NB4 (cell line): Measurements from ENCODE around the gene ARHGAP26.

Source experiments
- DNase-seq: peaks from one replicate; pipeline ENCODE4 v3.0.0; 2010; ENCODE audit warnings: low read depth
- H3K4me3 ChIP-seq: one replicate; pipeline ENCODE4 v1.5.1; 2011; ENCODE audit warnings: mild to moderate bottlenecking, low read depth, low read length, moderate library complexity
- CTCF ChIP-seq: IDR thresholded peaks from one replicate; pipeline ENCODE4 v1.5.1; 2012; ENCODE audit warnings: low read depth, low read length
- MAX ChIP-seq: IDR thresholded peaks from 2 replicates; pipeline ENCODE4 v1.6.1; 2011; ENCODE audit warnings: low read depth, low read length
- MYC ChIP-seq: IDR thresholded peaks from 2 replicates; pipeline ENCODE4 v1.6.1; 2011; ENCODE audit warnings: low read depth, low read length
- POLR2A ChIP-seq: IDR thresholded peaks from 2 replicates; pipeline ENCODE4 v1.6.1; 2011; ENCODE audit warnings: mild to moderate bottlenecking; ENCODE audit not compliant: insufficient read length; ENCODE audit errors: extremely low read depth

The ARHGAP26 gene

GRCh38 chr5:143275512-143276363 is 505.6 kb downstream of the ARHGAP26 start:
- peak; percentile 30 for DNase-seq
- no peak overlapping the region for H3K4me3 ChIP-seq
- TF ChIP-seq MYC (no peak), POLR2A (no peak), MAX (no peak), CTCF (no peak)

- DNase-seq: no peak
- TF ChIP-seq MAX (no peak), MYC (no peak), CTCF (no peak), POLR2A (no peak)
- no peak overlapping the region for H3K4me3 ChIP-seq
Observed at GRCh38 chr5:143277536-143277935, 507.4 kb downstream of the ARHGAP26 start.
